Activated CD4-positive, alpha-beta T cell treated with anti-CD3 and anti-CD28 coated beads for 24 hours (primary cell): ENCODE data around the gene KCNJ14.

ENCODE experiments used
- DNase-seq, 2 donors: peaks; one replicate each; pipeline ENCODE4 v3.0.0-alpha.2; 2020; ENCODE audit warnings: low read depth in 2 of 2

The KCNJ14 gene

GRCh38 chr19:48455171-48455907 is at the start of gene KCNJ14:
Gene KCNJ14, plus strand, starts transcription at chr19:48455574. Its CDS starts 6,151 bp downstream, at chr19:48461725.
- DNase-seq: no peak

- DNase-seq: no peak
Observed at GRCh38 chr19:48405850-48406249, 49.5 kb upstream of the KCNJ14 start.

- no peak for DNase-seq
Observed at GRCh38 chr19:48413879-48414587, 41.3 kb upstream of the KCNJ14 start.

- DNase-seq: peak; percentile 52 to 72
Observed at GRCh38 chr19:48415395-48415794, 40.0 kb upstream of the KCNJ14 start.

GRCh38 chr19:48415806-48416221 is 39.6 kb upstream of the KCNJ14 start:
- no peak for DNase-seq

GRCh38 chr19:48417421-48417820 is 38.0 kb upstream of the KCNJ14 start:
- DNase-seq: no peak

GRCh38 chr19:48418317-48419064 is 36.9 kb upstream of the KCNJ14 start:
- no peak for DNase-seq

- peak; percentile 54 to 58 for DNase-seq
Observed at GRCh38 chr19:48419158-48419920, 36.0 kb upstream of the KCNJ14 start.

GRCh38 chr19:48421548-48421947 is 33.8 kb upstream of the KCNJ14 start:
- DNase-seq: no peak

- DNase-seq: no peak
Observed at GRCh38 chr19:48424694-48425219, 30.6 kb upstream of the KCNJ14 start.

- no peak for DNase-seq
Observed at GRCh38 chr19:48428670-48429069, 26.7 kb upstream of the KCNJ14 start.

GRCh38 chr19:48433337-48433736 is 22.0 kb upstream of the KCNJ14 start:
- DNase-seq: no peak

GRCh38 chr19:48436586-48436985 is 18.8 kb upstream of the KCNJ14 start:
- no peak for DNase-seq

GRCh38 chr19:48441360-48442050 is 13.9 kb upstream of the KCNJ14 start:
- no peak for DNase-seq

GRCh38 chr19:48442116-48443035 is 13.0 kb upstream of the KCNJ14 start:
- DNase-seq: no peak

- no peak for DNase-seq
Observed at GRCh38 chr19:48443256-48443655, 12.1 kb upstream of the KCNJ14 start.

- no peak for DNase-seq
Observed at GRCh38 chr19:48443731-48444128, 11.6 kb upstream of the KCNJ14 start.

- no peak for DNase-seq
Observed at GRCh38 chr19:48444129-48444935, 11.0 kb upstream of the KCNJ14 start.

- DNase-seq: no peak
Observed at GRCh38 chr19:48444936-48445200, 10.5 kb upstream of the KCNJ14 start.
